Thyroid gland (tissue), 4 donors: Measurements from ENCODE around the gene PPP1R9A. TPM values are rescaled to one million over a fixed set of nuclear protein-coding genes. Genes with fewer than 3 reads are reported as not detected.

Experiments
- DNase-seq, 2 donors: peaks; one replicate each; pipeline ENCODE4 v3.0.0-alpha.2; 2019
- H3K27ac ChIP-seq, 3 donors: fragments of 200-600 bp; sonication (generic); 1 replicate in 2 of 3; 2 replicates in 1 of 3; pipeline ENCODE4 v1.5.1; 2016 to 2019; ENCODE audit warnings: mild to moderate bottlenecking in 1 of 3, moderate library complexity in 1 of 3
- H3K27me3 ChIP-seq: fragments of 200-600 bp; sonication (generic); one replicate; pipeline ENCODE4 v1.5.1; 2019
- H3K36me3 ChIP-seq, 2 donors: fragments of 200-600 bp; sonication (generic); one replicate each; pipeline ENCODE4 v1.5.1; 2016 to 2019
- H3K4me1 ChIP-seq, 2 donors: fragments of 200-600 bp; sonication (generic); one replicate each; pipeline ENCODE4 v1.5.1; 2017 to 2019
- H3K4me3 ChIP-seq, 3 donors: fragments of 200-600 bp; sonication (generic); replicated peaks in 1 of 3; 1 replicate in 2 of 3; 2 replicates in 1 of 3; pipeline ENCODE4 v1.5.1; 2016; ENCODE audit warnings: mild to moderate bottlenecking in 1 of 3
- H3K9me3 ChIP-seq: fragments of 200-600 bp; sonication (generic); one replicate; pipeline ENCODE4 v1.5.1; 2017
- CTCF ChIP-seq, 6 experiments: fragments of 200-600 bp in 3 of 6; fragments of 450-650 bp in 3 of 6; sonication (generic) in 3 of 6; IDR thresholded peaks; one replicate each; pipeline ENCODE4 v1.5.1; 2016 to 2019; ENCODE audit warnings: antibody characterized with exemption in 6 of 6, mild to moderate bottlenecking in 2 of 6, inconsistent platforms in 1 of 6, moderate library complexity in 1 of 6
- POLR2A ChIP-seq, 2 donors: fragments of 450-650 bp; IDR thresholded peaks; one replicate each; pipeline ENCODE4 v1.6.1; 2017; ENCODE audit warnings: antibody characterized with exemption in 2 of 2, mild to moderate bottlenecking in 2 of 2, moderate library complexity in 1 of 2
- WGBS, 2 donors: methylation state at CpG; one replicate each; pipeline ENCODE4 v1.1.5; 2017; 5-methylcytosine and 5-hydroxymethylcytosine counted together
- intact Hi-C: fragments of 100-400 bp; cut with DNase I; formaldehyde crosslinking; loops from one replicate; pipeline ENCODE4 v1.15.1; 2023
- total RNA-seq, 4 donors: library from RNA; depleted of rRNA; stranded (reverse); fragments of >200 nt; gene quantifications; one replicate each; pipeline ENCODE4 v1.2.3, GENCODE V29; 2016

Gene PPP1R9A
- total RNA-seq, 4 donors from 2014 or later = 38.8 to 89.6 (median 45.5) TPM

DNA sequence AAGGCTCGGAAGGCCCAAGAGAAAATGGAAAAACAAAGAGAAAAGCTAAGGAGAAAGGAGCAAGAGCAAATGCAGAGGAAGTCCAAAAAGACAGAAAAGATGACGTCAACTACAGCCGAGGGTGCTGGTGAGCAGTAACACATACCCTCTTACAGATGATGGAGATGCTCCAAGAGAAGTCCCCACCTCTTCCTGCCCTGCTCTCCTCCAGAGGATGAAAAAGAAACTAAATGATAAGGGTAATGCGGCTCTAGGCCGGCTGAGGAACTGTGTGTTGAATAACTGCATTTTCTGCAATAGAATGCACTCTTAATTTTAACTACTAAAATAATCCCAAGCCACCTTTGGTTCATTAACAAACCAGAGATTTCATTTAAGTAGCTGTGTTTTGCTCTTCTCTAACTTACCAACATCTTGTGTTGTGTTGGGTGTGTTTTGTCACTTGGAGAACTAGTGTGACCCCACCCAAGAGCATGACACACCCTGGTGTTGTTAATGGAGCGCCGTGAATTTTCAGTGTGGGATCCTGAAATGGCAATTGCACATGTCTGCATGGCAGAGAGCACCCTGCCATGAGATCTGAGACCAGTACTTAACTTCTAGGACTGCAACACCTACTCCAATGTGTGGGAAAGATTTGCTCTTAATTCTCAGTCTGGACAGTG is 382.9 kb downstream of the PPP1R9A start:
- 93% methylated on average over 7 of the region's 7 CpGs for WGBS, 2 donors
- intact Hi-C loops = no loop called here
- Histone ChIP-seq H3K9me3 (no peaks in the 10 kb centered on the region), H3K27ac (no peak overlapping the region), H3K27me3 (no peaks in the 10 kb centered on the region), H3K4me1 (no peaks in the 10 kb centered on the region), H3K36me3 (peaks cover 3 to 6% of the 10 kb centered on the region in 2 donors), H3K4me3 (no peak overlapping the region)
- no peak for TF ChIP-seq POLR2A (IDR thresholded peaks at IDR 0.05)
- TF ChIP-seq CTCF (IDR thresholded peaks at IDR 0.05) = no peak
- no peak for DNase-seq

DNA sequence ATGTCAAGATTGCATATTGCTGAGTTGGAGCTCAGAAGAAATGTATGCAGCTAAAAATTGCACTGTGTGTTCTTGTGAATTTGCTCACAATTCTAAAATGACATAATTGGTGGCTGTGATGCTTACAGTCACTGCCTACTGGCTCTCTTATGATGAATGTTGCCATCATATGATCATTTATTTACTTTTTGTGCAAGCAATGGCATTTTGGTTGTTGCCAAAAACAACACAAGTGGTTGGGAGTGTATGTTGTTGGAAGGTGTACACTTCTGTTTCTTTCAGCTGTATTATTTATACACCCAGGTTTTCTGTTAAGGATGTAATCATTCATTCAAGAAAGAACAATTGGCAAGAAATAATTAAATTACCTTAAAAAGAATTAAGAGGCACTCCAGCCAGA is 388.0 kb downstream of the PPP1R9A start:
- intact Hi-C loops = no loop called here
- Histone ChIP-seq H3K27me3 (no peaks in the 10 kb centered on the region), H3K36me3 (peaks cover 0 to 1% of the 10 kb centered on the region in 2 donors), H3K27ac (no peak overlapping the region), H3K4me3 (no peak overlapping the region), H3K9me3 (no peaks in the 10 kb centered on the region), H3K4me1 (no peaks in the 10 kb centered on the region)
- TF ChIP-seq CTCF (IDR thresholded peaks at IDR 0.05) (no peak), POLR2A (IDR thresholded peaks at IDR 0.05) (no peak)
- no peak for DNase-seq

GRCh38 chr7:95296456-95296855 is 389.1 kb downstream of the PPP1R9A start:
- H3K27me3 ChIP-seq = no peaks in the 10 kb centered on the region
- no peaks in the 10 kb centered on the region for H3K9me3 ChIP-seq
- H3K36me3 ChIP-seq = no peaks in the 10 kb centered on the region
- intact Hi-C loops = no loop called here
- H3K4me1 ChIP-seq = no peaks in the 10 kb centered on the region
- TF ChIP-seq CTCF (IDR thresholded peaks at IDR 0.05) = no peak
- TF ChIP-seq POLR2A (IDR thresholded peaks at IDR 0.05) = no peak
- H3K4me3 ChIP-seq = no peak overlapping the region
- H3K27ac ChIP-seq = no peak overlapping the region
- WGBS, 2 donors = 82 to 95% methylated on average over 6 of the region's 6 CpGs
- DNase-seq = no peak

DNA sequence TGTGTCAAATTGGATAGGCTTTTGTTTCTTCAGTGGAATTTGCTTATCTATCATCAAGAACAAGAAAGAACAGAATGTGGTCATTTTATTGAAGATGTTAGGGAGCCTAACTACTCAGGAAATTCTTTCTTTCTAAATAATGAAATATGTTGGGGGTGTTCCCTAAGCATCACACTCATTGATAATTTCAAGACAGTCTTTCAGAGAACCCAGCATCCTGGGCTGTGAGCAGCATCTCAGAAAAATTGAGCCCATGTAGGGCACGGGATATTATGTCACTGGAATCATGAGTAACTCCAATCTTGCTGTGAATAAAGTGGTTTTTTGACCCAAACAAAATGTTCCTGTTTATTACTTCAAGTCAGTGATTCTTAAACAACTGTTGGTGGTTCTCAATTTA is 389.6 kb downstream of the PPP1R9A start:
- Histone ChIP-seq H3K27me3 (no peaks in the 10 kb centered on the region), H3K9me3 (no peaks in the 10 kb centered on the region), H3K36me3 (no peaks in the 10 kb centered on the region), H3K27ac (no peak overlapping the region), H3K4me3 (no peak overlapping the region), H3K4me1 (no peaks in the 10 kb centered on the region)
- DNase-seq = no peak
- TF ChIP-seq CTCF (IDR thresholded peaks at IDR 0.05) (no peak), POLR2A (IDR thresholded peaks at IDR 0.05) (no peak)
- 86 to 100% methylated on average over 1 of the region's 1 CpG for WGBS, 2 donors
- intact Hi-C loops = no loop called here

GRCh38 chr7:95298091-95298490 is 390.7 kb downstream of the PPP1R9A start:
- no peaks in the 10 kb centered on the region for H3K4me1 ChIP-seq
- WGBS, 2 donors = 95 to 96% methylated on average over 3 of the region's 3 CpGs
- no peaks in the 10 kb centered on the region for H3K9me3 ChIP-seq
- TF ChIP-seq POLR2A (IDR thresholded peaks at IDR 0.05) (no peak), CTCF (IDR thresholded peaks at IDR 0.05) (no peak)
- DNase-seq = no peak
- no peak overlapping the region for H3K27ac ChIP-seq
- H3K27me3 ChIP-seq = no peaks in the 10 kb centered on the region
- intact Hi-C loops = no loop called here
- no peaks in the 10 kb centered on the region for H3K36me3 ChIP-seq
- no peak overlapping the region for H3K4me3 ChIP-seq
